ENCODE results near the gene LRRC18.

LRRC18 gene

DNA sequence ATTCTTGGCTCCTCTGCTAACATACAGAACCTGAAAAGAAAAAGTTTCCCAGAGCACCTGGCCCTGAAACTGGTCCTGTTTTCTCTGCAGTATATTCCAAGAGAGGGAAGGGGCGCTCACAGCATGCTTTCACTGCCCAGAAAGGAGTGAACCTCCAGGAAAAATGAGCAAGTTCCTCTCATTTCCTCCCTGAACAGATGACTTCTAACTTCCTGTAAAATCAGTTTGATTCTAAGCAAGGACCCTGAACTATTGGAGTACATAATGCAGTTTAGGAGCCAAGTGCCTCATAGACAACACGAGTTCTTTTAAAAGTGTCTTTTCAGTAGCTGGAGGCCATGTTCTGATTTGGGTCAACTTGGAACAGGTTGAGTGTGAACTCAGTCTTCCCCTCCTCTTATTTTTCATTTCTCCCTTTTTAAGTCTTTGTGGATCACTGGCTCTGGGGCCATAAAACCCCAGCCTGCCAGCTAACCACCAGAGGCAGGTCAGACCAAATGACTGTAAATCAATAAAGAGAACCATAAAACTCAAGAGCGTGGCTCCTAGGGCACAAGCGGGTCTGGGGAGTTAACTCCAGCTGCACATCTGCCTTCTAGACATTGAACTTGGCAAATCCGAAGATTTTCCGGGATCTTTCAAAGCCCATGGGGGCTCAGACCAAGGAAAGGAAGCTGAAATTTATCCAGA, 5.9 kb upstream of the LRRC18 start:
- DNase-seq: no peak

DNA sequence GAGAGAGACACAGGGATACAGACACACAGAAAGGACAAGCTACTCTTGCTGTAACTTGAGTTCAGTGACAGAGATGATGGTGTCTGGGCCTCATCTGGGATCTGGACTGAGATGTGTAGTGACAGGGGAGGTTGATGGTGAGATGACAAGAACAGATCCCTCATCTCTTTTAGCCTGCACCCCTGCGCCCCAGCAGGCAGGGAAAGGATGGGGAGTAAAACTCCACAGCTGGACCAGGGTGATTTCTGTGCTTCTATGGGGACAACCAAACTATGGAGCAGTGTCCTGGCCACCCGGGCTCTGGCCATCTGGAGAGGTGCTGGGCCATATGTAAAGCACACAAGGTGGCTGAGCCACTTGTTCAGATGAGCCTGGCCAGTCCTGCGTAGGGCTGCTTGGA, 4.5 kb upstream of the LRRC18 start:
- no peak for DNase-seq

DNA sequence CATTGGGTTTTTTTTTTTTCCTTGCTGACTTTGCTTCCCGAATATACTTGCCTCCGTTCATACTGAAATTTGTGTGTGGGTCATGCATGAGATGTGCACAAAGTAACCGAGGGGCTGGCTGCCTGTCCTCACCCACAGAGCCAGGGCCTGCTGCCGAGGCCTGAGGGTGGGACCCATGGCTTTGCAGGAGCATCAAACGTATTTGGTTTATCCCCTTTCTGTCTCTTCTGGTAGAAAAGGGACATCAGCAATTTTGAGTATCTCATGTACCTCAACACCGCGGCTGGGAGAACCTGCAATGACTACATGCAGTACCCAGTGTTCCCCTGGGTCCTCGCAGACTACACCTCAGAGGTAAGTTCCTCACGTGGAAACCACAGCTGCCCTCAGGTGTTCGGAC, 3.5 kb upstream of the LRRC18 start:
- no peak for DNase-seq

DNA sequence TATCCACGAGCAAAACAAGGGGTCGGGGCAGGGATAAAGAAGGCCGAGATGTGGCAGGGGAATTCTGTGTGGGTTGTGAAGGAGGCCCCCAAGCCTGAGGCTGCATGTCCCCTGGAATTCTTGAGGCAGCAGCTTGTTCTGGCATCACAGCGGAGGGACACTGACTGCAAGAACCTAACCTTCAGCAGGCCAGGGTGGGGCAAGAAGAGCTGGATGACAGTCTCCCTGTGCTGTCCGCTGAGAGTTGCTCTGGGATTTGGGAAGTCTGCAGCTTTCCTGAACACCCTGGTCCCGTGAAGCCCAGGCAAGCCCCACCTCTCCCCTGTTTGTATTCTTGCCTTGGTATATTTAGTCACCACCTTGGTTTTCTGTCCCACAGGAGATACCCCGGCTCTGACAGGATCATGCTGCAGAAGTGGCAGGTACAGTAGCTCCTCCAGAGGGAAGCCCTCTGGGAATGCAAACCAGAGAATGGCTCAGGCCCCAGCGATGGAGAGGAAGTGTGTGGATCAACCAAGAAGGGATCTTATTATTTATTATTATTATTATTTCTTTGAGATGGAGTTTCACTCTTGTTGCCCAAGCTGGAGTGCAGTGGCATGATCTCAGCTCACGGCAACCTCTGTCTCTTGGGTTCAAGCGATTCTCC, 1.9 kb upstream of the LRRC18 start:
- DNase-seq: no peak

DNA sequence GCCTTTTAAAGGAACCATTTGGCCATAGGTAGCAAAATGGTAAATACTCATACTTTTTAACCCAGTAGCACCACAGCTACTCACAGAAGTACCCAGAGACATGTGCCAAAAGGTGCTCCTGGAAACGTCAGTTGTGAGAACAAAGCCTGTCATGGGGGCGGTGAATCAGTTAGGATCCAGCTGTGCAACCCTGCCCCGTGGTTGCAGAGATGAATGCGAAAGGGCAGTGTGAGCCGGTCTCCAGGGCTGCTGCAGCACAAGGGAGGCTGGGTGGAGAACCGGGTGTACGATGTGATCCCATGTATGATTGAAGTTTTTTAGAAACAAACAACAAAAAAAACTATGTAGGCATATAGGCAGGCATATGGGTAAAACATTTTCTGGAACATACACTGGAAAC, 1.3 kb upstream of the LRRC18 start:
- no peak for DNase-seq

DNA sequence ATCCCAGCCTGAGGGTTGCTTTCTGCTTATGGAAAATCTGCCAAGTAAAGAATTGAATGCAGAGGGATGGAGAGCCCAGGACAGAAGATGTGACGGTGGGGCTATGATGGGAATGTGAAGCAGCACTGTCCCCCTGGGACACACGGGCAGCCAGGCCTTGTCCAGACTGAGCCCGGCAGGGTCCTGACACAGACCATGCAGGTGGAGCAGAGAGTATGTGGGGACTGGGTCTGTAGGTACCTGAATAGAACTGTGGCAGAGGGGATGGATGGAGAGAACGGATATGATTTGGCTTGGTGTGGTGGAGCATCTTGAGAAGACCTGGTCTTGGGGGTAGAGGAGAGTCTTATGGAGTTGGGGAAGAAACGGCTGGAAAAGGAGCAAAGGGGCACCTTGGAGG, 732 bp upstream of the LRRC18 start:
- DNase-seq: no peak

DNA sequence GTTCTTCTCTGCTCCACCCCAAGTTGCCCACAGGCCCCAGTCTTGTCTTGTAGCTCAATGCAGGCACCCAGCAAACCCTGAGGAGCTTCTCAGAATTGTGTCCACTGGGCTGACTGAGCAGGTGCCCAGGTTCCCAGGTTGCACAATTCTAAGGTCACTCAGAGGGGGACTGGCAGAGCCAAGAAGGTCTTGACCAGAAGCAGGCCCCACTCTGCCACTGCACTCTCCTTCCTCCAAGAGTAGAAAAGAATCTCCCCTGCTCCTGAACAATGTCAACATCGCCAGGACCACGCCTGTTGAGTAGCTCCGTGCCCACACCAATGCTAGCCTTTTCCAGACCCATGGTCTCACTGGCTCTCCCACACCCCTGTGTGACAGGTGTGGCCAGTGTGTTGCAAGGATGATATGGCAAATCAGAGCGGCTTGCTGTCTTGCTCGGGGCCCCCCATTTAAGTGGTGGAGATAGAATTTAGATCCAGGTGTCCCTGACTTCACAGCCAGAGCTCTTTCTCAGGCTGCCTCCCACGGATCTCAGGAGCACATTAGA, 577 bp downstream of the LRRC18 start:
- no peak for DNase-seq

DNA sequence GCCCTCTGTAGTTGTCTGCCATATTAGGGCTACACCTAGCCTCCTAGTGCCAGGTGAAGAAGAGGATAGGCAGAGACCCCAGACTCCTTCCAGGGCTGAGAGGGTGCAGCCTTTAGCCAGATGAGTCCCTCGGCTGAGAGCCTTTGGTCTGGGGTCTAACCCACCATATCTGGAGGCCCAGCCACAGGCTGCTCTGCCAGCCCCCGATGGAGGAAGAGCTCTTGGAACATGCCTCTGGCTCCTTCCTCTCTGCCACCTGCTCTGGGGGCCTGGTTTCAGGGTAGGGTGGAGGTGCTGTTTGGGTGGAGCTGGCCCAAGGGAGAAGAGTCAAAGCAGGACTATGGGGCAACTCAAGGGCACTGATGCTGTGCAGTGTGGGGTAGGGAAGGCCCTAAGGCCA, 1.4 kb downstream of the LRRC18 start:
- DNase-seq: no peak

DNA sequence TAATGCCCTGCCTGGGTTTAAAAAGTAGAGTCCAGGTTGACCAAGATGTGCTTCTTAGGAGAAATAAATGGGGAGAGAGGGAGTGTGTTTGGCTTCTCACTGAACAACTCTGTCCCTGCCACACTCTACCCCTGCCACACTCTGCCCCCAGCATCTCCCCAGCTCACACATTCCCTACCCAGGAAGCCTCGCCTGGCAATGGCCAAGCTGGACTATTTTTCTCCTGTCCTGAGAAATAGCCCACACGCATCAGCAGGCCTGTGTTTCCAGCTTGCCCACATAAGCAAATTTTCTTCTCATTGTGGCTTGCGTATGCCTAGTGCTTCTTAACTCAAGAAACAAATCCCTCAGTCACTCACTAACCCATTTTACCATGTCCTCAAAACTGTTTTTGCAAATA, 1.8 kb downstream of the LRRC18 start:
- DNase-seq: no peak

DNA sequence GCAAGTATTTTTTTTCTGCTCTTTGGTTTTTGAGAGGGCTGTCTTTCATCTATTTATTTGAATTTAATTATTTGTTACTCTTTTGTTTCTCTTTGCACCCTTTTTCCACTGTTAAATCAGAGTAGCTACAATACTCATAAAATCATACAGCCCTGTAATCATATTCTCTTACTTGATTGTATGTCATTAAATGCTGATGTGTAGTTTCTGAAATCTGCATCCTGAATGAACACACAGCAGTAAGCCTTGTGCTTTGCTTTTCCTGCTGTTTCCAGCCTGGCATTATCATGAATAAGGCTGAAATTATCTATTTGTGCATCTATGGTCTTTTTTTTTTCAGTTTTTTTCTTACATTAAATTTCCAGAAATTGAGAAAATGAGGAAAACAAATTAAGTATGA, 4.1 kb downstream of the LRRC18 start:
- no peak for DNase-seq

DNA sequence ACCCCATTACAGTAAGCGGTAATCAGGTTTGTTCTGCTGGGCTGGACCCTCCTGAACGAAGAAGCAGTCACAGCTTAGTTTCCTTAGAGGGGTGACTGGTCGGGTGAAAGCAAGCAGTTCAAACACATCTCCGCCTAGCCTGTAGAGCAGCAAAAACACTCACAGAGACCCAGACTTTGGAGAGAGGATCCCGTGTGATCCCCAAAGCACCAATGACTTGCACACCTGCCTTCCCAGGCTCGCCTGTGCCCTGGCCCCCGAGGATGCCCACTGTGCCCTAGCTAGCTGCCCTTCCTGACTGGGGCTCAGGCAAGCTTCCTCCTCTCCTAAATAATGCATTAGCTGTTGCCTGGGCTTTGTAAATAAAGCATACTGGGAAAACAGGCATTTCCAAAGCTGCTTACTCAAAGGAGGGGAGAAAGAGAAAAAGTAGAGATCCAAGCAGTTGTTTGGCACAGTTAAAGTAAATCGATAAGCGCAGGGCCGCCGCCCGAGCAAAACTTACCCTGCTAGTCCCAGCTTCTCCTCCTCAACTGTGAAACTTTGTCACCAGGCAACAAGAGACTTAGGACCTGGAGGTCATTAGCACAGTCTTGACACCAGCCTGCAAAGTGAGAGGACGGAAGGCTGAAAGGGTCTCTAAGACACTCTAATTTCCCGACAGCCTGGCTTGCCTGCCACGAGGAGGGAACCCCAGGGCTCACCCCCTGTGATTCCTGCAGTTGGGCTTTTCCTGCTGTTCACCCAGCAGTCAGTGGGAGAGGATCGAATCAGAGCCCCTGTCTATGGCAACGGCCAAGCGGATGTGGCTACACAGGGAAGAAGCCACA, 4.8 kb downstream of the LRRC18 start:
- no peak for DNase-seq

DNA sequence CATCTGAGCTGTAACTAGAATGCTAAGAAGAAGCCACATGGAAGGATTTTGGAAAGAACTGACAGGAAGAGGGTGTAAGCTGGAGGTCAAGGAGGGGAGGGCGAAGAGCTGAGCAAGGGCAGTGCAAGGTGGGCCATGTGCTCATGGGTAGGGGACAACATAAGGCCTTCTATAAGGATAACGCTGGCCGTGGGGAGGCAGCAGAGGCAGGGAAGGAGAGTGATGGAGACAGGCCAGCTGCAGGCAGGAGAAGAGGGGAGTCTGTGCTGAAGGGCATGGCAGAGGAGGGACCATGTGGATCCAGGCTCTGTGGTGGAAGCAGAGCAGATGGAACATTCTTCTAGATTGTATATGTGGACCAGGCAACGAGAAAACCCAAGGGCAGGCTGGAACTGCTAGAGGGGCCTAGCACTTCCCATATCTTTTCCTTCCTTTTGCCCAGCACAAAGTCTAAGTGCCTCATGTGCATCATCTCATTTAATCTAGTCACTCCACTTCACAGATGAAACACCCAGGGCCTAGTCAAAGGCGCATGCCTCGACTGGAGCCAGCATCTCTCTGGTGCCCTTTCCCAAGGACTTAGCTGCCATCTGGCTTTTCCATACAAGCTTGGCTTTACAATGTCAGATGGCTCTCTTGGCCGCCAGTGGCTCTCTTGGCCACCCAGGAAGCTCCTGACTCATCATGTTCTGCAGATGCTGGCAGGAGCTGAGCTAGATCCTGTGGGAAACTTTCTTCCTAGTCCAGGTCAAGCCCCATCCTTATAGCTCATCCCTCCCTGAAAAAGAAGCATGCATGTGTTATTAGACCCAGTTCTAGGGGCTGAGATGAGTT, 6.6 kb downstream of the LRRC18 start:
- no peak for DNase-seq

DNA sequence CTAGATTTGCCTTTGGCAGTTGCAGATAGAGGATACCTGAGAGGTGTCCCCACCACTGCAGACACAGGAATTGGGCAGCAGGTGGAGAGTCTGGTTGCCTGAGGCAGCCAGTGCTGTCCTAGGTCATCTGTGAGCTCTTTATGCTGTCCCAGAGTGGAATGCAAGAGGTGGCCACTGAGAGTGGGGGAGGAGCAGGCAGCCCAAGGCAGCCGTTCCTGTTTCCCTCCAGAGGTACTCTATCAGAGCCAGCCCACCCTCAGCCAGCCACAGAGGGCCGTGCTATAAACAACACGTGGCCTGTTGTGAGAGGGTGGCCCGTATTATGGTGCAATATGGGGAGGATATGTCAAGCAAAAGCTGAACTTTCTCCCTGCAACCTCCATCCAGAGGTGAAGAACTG, 8.5 kb downstream of the LRRC18 start:
- DNase-seq: no peak

DNA sequence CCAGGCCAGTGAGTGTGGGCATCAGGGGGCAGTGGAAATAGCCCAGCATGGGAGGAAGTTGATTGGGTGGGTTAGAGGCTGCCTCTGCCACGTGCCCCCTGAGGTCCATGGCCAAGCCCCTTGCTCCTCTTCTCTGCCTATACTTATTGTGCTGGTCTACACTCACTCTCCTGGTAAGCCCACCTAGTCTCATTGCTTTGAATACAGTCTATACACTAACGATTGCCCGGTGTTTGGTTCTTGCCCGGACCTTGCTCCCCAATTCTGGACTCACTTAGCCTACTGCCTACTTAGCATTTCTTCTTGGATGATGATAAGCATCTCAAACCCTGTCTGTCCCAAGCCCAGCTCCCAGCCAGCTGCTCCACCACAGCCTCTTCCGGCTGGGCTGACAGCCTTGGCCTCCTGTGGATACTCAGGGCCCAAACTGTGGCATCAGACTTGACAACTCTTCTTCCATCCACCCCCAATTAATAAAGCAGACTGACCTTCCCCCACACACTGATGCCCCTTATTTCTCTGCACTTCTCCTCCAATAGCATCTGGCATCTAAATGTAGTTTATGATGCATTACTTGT, 10.1 kb downstream of the LRRC18 start:
- DNase-seq: no peak

DNA sequence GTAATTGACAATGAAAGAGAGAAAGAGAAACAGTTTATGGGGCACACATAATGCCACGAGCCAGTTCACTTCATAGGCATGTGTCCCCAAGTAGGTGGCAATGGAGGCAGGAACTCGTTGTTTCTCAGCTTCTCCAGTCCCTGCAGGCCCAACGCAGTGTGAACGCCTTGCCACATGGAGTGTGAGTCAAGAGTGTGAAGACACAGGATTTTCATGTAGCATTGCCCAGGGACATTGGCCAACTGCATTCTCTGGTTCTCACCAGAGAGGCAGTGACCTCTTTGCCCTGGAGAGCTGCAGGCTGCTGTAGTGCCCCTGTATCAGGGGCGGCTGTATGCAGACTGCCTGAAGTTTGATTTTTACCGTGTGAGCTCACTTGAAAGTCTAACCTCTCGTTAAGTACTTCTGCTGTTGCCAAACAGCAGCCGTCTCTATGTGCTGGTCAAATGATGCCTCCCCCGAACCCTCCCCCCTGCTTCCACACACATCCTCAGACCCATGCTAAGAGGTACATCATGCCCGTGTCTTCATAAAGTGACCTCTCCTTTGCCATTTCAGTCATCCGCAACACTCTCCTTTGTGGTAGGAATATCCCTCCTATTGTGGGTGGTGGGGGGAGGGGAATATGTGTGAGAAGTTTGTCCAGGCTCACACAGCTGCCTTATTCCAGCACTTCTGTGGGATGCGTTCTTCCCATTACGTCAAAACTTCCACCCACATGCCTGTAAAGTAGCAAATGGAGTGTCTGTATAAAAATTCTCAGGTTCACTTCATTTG, 12.7 kb downstream of the LRRC18 start:
- no peak for DNase-seq

DNA sequence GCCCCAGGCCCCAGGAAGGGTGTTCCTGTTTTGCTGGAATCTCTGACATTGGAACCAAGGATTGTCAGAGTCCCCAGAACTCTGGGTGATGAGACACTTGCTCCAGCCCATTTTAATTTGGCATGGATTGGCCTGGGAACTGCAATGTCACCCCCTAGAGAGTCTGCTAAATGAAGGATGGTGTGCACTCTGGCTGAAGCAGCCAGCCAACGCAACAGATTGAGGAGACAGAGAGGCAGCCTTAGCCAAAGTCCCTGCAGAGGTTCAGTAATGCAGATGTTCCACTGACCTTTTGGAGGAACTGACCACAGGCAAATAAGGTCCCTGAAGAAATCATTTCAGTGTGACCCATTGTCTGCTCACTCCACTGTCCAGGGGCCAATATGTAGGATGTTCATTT, 13.4 kb downstream of the LRRC18 start:
- DNase-seq: no peak

DNA sequence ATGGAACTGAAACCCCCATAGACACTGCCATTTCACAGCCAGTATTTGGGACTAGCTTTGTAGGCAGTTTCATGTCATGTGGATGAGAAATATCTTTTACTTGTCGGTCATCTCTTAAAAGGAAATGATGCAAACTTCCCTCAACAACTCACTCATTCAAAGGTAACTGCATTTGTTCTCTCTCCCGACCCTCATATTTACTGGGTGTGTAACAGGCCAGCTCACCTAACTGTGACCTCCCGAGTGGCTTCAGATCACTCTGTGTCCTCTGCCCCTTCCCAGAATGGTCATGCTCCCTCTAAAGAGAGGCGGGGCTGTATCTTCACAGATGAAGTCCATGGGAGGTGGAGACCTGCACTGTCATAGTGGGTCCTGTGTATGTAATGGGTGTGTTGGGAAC, 14.7 kb downstream of the LRRC18 start:
- DNase-seq: no peak

DNA sequence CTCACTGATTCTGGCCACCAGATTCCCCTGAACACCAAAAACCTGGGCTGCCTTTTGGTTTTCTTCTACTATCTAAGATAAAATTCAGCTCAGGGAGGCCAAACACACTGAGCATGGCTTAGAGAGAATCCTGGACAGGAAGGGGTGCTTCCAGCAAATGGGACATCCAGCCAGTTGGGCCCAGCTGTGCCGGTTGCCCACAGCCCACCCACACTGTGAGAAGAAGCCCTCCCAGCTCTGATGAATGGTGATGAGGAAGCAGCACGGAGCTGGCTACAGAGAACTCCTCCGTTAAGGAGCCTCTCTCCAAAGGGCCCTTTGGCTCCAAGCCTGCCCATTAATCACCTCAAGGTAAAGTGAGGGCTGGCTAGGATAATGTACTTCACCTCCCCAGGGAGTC, 15.9 kb downstream of the LRRC18 start:
- no peak for DNase-seq

DNA sequence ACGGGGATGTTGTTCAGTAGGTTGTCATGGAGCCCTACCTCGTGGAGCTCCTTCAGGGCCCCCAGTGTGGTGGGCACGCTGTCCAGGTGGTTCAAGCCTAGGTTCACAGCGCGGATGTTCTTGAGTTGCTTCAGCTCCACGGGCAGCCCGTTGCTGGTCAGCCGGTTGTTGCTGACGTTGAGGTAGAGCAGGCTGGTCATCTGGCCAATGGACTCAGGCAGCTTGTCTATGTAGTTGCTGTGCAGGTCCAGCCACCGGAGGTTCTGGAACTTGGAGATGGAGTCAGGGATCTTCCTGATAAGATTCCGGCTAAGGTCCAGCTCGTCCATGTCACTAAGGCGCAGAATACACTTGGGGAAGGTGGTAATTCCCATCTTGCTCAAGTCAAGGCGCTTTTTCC, 26.0 kb downstream of the LRRC18 start:
- no peak for DNase-seq

DNA sequence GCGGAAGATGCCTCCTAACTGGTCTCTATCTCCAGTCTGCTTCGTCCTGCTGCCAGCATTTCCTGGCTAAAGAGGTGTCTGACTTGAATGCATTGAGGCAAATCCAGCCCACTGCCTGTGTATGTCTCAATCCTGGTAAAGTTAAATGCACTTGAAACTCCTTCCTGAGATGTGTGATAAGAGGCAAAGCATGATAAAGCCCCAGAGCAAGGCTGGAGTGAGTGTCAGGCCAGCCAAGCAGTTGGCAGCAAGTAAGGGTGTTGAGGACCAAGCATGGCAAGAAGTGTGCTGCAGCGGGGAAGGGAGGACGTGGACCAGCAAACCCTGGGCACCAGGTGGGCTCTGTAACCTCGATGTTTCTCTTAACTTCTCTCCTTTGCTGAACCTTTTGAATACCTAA, 29.1 kb downstream of the LRRC18 start:
- no peak for DNase-seq

DNA sequence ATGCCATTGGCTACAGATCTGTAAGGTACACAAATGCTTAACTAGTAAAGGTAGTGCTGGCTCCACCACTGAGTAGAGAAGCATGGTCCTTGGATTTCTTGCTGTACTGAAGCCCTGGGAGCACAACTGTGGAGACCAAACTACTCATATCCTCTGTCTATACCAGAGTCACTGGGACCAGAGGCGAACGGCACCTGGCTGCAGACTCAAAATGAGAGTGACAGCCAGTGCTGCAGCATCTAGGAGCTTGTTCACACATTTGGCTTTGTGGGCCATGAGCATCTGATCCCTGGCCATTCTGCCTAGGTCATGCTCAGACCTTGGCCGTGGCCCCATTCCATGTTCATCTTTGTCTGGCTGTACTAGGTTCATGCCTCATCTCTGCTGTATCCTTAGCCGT, 31.9 kb downstream of the LRRC18 start:
- no peak for DNase-seq

DNA sequence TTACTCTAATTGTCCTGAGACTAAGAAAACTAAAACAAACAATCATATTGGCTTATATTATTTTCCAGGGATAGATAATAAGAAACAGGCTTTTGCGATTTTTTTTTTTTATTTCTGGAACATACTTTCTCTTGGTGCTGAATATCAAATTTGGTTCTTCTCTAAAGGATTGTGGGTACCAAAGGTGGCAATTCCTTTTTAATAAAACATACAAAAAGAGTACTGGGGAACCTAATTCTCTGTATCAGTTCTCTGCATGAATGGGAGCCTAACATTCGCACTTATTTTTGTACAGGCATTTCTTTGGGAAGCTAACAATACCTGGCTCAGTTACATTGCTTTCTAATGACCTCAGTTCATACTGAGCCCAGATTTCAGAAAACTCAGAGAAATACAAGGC, 32.8 kb downstream of the LRRC18 start:
- no peak for DNase-seq
